Spleen (tissue), 11 donors: ENCODE results near the gene TBPL1. TPM values are rescaled to one million over a fixed set of nuclear protein-coding genes. Genes with fewer than 3 reads are reported as not detected.

Experiments
- DNase-seq: peaks from one replicate; pipeline ENCODE4 v3.0.0-alpha.2; 2020
- H3K27ac ChIP-seq, 8 donors: fragments of 200-600 bp; sonication (generic) in 7 of 8; 1 replicate in 4 of 8; 2 replicates in 4 of 8; pipeline versions ENCODE4 v1.5.0 to v1.8.0; 2016 to 2021; ENCODE audit warnings: inconsistent platforms in 4 of 8, mild to moderate bottlenecking in 4 of 8, moderate library complexity in 1 of 8
- H3K27me3 ChIP-seq, 7 donors: fragments of 200-600 bp; sonication (generic) in 6 of 7; replicated peaks in 1 of 7; 1 replicate in 4 of 7; 2 replicates in 3 of 7; pipeline versions ENCODE4 v1.5.0 to v1.8.0; 2016 to 2021; ENCODE audit warnings: inconsistent platforms in 3 of 7, mild to moderate bottlenecking in 1 of 7
- H3K36me3 ChIP-seq, 6 donors: fragments of 200-600 bp; sonication (generic) in 5 of 6; 1 replicate in 4 of 6; 2 replicates in 2 of 6; pipeline versions ENCODE4 v1.5.0 to v1.8.0; 2016 to 2021; ENCODE audit warnings: inconsistent platforms in 2 of 6
- H3K4me1 ChIP-seq, 6 donors: fragments of 200-600 bp; sonication (generic) in 5 of 6; 1 replicate in 3 of 6; 2 replicates in 3 of 6; pipeline versions ENCODE4 v1.5.0 to v1.8.0; 2016 to 2021; ENCODE audit warnings: inconsistent platforms in 3 of 6
- H3K4me3 ChIP-seq, 8 donors: fragments of 200-600 bp; sonication (generic) in 7 of 8; 1 replicate in 4 of 8; 2 replicates in 4 of 8; pipeline versions ENCODE4 v1.5.0 to v1.8.0; 2016 to 2021; ENCODE audit warnings: inconsistent platforms in 4 of 8, mild to moderate bottlenecking in 4 of 8, moderate library complexity in 2 of 8
- H3K9me3 ChIP-seq, 8 donors: fragments of 200-600 bp; sonication (generic) in 7 of 8; 1 replicate in 4 of 8; 2 replicates in 4 of 8; pipeline versions ENCODE4 v1.5.0 to v1.8.0; 2016 to 2021; ENCODE audit warnings: inconsistent platforms in 4 of 8
- POLR2A ChIP-seq, 3 donors: fragments of 450-650 bp; IDR thresholded peaks; one replicate each; pipeline ENCODE4 v1.5.1; 2017; ENCODE audit warnings: antibody characterized with exemption in 3 of 3, mild to moderate bottlenecking in 1 of 3
- POLR2AphosphoS5 ChIP-seq, 3 donors: sonication (generic); formaldehyde crosslinking; IDR thresholded peaks; one replicate each; pipeline ENCODE4 v1.5.1; 2017; ENCODE audit warnings: antibody characterized with exemption in 3 of 3
- WGBS, 5 donors: extraction: QIAGEN DNeasy Blood & Tissue Kit in 3 of 5; methylation state at CpG; one replicate each; pipeline versions ENCODE4 v1.1.5 to v1.1.7; 2013 to 2018; 5-methylcytosine and 5-hydroxymethylcytosine counted together
- intact Hi-C: fragments of 100-400 bp; cut with DNase I; formaldehyde crosslinking; loops from one replicate; pipeline ENCODE4 v1.15.0; 2023; ENCODE audit warnings: low total_unique reads
- polyA plus RNA-seq, 3 donors: library from polyadenylated mRNA; stranded (reverse); fragments of 200-250 nt; gene quantifications; one replicate each; pipeline ENCODE4 v1.2.1, GENCODE V29; 2013
- total RNA-seq, 7 donors: library from RNA; depleted of rRNA in 3 of 7; stranded (reverse); fragments of >200 nt in 3 of 7; fragmentation: NEBNext Ultra II Directional in 4 of 7; extraction: Animal tissue kit (Norgen Biotek cat#: 25700) in 4 of 7; gene quantifications; one replicate each; pipeline versions ENCODE4 v1.1.0 to v1.2.1, GENCODE V29; 2016 to 2021
- TF ChIP-seq, protein P1 (sequence below), 11 experiments: fragments of 200-600 bp in 7 of 11; fragments of 450-650 bp in 4 of 11; sonication (generic) in 4 of 11; IDR thresholded peaks in 8 of 11; conservative IDR thresholded peaks in 3 of 11; 1 replicate in 7 of 11; 2 replicates in 4 of 11; pipeline versions ENCODE4 v1.4.0 to v1.8.0; 2016 to 2021; ENCODE audit warnings: antibody characterized with exemption in 11 of 11, inconsistent platforms in 4 of 11, mild to moderate bottlenecking in 1 of 11
- donor health status: healthy with polysubstance abuse.
- donor health status: DM: no; HTN: no; CAD: no; lungs with moderate emphysema.
- donor health status: DM: no; HTN: no; CAD: no.
- donor health status: Bipolar disorder and iron deficiency.
- donor health status: healthy.
- donor health status: DM: no; HTN: no; CAD: no.
- donor health status: DM: yes; HTN: yes; CAD: no.

The TBPL1 gene
- total and polyA plus RNA-seq, 10 donors = 17.0 to 33.3 (median 27.6) TPM

DNA sequence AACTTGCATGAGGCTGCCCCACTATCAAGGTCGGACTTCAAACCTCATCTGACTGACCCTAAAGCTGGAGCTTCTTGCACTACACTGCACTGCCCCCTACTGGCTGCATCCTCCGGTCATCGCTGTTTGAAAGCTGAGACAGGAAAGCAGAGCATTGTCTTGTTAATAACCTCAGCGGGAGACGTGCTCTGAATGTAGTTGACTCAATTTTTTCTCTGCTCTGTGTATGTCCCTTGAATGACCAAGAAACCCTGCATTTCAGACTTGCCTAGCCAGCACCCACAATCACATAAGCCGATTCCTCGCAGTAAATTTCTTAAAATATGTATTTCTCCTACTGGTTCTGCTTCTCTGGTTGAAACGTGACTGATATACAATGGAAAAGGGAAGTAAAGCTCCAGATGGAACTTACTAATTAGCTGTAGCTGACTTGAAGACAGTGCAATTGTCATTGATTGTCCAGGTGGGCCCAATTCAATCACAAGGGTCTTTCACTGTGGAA is 36.3 kb upstream of the TBPL1 start:
- 3 to 6% (median 5%) methylated on average over 8 of the region's 8 CpGs for WGBS, 5 donors
- peak; percentile 89 for DNase-seq
- intact Hi-C loops = loop anchor here (10.0 kb wide), 1 partner anchor 342 kb away; no protein-coding TSS in a partner anchor

DNA sequence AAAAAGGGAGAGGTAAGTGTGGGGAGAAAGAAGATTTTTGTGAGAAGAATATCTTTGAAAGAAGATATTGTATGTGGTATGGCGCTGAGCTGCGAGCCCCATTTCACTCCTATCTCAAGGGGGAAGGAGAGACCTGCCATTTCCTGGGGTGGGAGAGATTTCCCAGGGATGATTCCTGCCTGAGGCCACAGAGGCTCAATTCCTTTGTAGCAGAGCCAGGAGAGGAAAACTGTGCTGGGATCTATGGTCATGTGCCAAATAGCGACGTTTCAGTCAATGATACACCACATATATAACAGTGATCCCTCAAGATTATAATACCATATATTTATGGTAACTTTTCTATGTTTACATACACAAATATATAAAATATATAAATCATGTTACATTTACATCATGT is 35.2 kb upstream of the TBPL1 start:
- Histone ChIP-seq H3K4me1 (peaks cover 0 to 17% (median 5%) of the 10 kb centered on the region in 6 donors), H3K27me3 (peaks cover 0 to 14% (median 5%) of the 10 kb centered on the region in 7 donors), H3K36me3 (no peaks in the 10 kb centered on the region), H3K9me3 (no peaks in the 10 kb centered on the region), H3K4me3 (no peak overlapping the region), H3K27ac (no peak overlapping the region)
- 83 to 91% (median 87%) methylated on average over 4 of the region's 4 CpGs for WGBS, 5 donors
- intact Hi-C loops = loop anchor here (10.0 kb wide), 1 partner anchor 343 kb away; no protein-coding TSS in a partner anchor
- TF ChIP-seq POLR2AphosphoS5 (IDR thresholded peaks at IDR 0.05) (no peak), POLR2A (IDR thresholded peaks at IDR 0.05) (no peak)
- TF ChIP-seq, protein P1, sequence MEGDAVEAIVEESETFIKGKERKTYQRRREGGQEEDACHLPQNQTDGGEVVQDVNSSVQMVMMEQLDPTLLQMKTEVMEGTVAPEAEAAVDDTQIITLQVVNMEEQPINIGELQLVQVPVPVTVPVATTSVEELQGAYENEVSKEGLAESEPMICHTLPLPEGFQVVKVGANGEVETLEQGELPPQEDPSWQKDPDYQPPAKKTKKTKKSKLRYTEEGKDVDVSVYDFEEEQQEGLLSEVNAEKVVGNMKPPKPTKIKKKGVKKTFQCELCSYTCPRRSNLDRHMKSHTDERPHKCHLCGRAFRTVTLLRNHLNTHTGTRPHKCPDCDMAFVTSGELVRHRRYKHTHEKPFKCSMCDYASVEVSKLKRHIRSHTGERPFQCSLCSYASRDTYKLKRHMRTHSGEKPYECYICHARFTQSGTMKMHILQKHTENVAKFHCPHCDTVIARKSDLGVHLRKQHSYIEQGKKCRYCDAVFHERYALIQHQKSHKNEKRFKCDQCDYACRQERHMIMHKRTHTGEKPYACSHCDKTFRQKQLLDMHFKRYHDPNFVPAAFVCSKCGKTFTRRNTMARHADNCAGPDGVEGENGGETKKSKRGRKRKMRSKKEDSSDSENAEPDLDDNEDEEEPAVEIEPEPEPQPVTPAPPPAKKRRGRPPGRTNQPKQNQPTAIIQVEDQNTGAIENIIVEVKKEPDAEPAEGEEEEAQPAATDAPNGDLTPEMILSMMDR (IDR thresholded peaks at IDR 0.05 in 8 of 11, conservative IDR thresholded peaks at IDR 0.05 in 3 of 11) = no peak
- no peak for DNase-seq

More for the DNA sequence above, 36.3 kb upstream of the TBPL1 start:
- Histone ChIP-seq H3K36me3 (no peaks in the 10 kb centered on the region), H3K4me1 (peaks cover 0 to 17% (median 5%) of the 10 kb centered on the region in 6 donors), H3K9me3 (no peaks in the 10 kb centered on the region), H3K27ac (peak overlapping the region in 3 of 8 donors; percentile 19 to 49 (median 21)), H3K4me3 (no peak overlapping the region), H3K27me3 (peaks cover 0 to 15% (median 5%) of the 10 kb centered on the region in 7 donors)
- no peak for TF ChIP-seq POLR2A (IDR thresholded peaks at IDR 0.05)
- peak in 1 of 3 donors; percentile 17 for TF ChIP-seq POLR2AphosphoS5 (IDR thresholded peaks at IDR 0.05)
- TF ChIP-seq, protein P1 (IDR thresholded peaks at IDR 0.05 in 8 of 11, conservative IDR thresholded peaks at IDR 0.05 in 3 of 11) = peak; percentile 36 to 84 (median 79)

DNA sequence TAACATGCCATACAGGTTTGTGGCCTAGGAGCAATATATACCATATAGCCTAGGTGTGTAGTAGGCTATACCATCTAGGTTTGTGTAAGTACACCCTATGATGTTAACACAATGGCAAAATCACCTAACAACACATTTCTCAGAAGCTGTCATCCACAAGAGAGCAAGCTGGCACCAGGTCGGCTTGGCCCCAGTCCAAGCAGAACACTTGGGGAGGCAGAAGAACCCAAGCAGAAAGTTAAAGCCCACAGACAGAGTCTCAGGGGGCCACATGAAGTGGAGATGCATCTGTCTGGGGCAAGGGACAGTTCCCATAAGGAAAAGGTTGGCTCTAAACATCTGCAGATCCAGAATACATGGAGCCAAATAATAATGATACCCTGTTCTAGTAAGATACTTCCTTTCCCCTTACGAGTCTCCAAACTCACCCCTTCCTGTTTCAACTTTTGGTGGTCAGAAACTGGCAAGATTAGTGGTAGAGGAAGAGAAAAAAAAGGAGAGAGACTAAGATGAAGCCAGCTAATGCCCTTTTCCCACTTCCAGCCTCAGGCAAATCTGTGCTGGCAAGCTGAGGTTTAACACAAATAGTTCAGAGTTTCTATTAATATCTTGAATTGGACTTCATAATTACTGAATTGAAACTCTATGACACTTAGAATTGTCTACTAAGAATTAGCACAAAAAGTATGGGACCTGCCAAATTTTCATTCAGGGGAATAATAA is 34.7 kb upstream of the TBPL1 start:
- TF ChIP-seq POLR2AphosphoS5 (IDR thresholded peaks at IDR 0.05) (no peak), POLR2A (IDR thresholded peaks at IDR 0.05) (no peak)
- TF ChIP-seq, protein P1 (IDR thresholded peaks at IDR 0.05 in 8 of 11, conservative IDR thresholded peaks at IDR 0.05 in 3 of 11) = no peak
- Histone ChIP-seq H3K27ac (no peak overlapping the region), H3K36me3 (no peaks in the 10 kb centered on the region), H3K4me3 (no peak overlapping the region), H3K9me3 (no peaks in the 10 kb centered on the region), H3K4me1 (peaks cover 0 to 17% (median 5%) of the 10 kb centered on the region in 6 donors), H3K27me3 (peaks cover 0 to 11% (median 5%) of the 10 kb centered on the region in 7 donors)
- DNase-seq = no peak
- intact Hi-C loops = loop anchor here (10.0 kb wide), 1 partner anchor 344 kb away; no protein-coding TSS in a partner anchor
- 32 to 40% (median 35%) methylated on average over 2 of the region's 2 CpGs for WGBS, 5 donors

DNA sequence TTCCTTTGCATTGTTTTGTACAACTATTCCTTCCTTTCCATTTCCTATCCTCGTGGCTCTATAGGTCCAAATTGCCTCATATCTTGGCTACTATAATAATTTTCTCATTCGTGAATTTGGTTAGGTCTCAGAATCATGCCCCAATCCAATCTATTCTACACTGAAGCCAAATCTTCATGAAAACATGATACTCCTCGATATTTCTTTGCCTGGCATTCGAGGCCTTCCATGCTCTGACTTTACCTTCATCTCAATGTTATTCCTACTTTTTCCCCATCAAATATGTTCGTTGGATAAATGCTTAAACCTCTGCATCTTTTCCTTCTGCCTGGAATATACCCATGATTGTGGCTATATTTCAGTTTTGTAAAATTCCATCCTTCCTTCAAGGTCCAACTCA is 33.7 kb upstream of the TBPL1 start:
- TF ChIP-seq POLR2A (IDR thresholded peaks at IDR 0.05) = no peak
- no peak for TF ChIP-seq POLR2AphosphoS5 (IDR thresholded peaks at IDR 0.05)
- TF ChIP-seq, protein P1 (IDR thresholded peaks at IDR 0.05 in 8 of 11, conservative IDR thresholded peaks at IDR 0.05 in 3 of 11) = no peak
- H3K36me3 ChIP-seq = no peaks in the 10 kb centered on the region

More for the DNA sequence above, 33.7 kb upstream of the TBPL1 start:
- Histone ChIP-seq H3K4me1 (peaks cover 0 to 17% (median 5%) of the 10 kb centered on the region in 6 donors), H3K9me3 (no peaks in the 10 kb centered on the region), H3K27ac (no peak overlapping the region), H3K4me3 (no peak overlapping the region), H3K27me3 (peaks cover 0 to 11% (median 5%) of the 10 kb centered on the region in 7 donors)
- no peak for DNase-seq
- WGBS, 5 donors = 63 to 85% (median 69%) methylated on average over 5 of the region's 5 CpGs
- intact Hi-C loops = loop anchor here (10.0 kb wide), 1 partner anchor 345 kb away; no protein-coding TSS in a partner anchor
